GM12865 (cell line): ENCODE measurements around the gene NCMAP.
"Not testable (repeated sequence)": the region's sequence is repeated elsewhere in the genome, so short reads cannot be mapped to it uniquely, and the experiment has no call there.

Source experiments
- DNase-seq: peaks from one replicate; pipeline ENCODE4 v3.0.0; 2010; ENCODE audit warnings: low read depth
- H3K4me3 ChIP-seq: 2 replicates; pipeline ENCODE4 v1.5.1; 2011; ENCODE audit warnings: mild to moderate bottlenecking, low read depth, low read length, control low read depth
- CTCF ChIP-seq: IDR thresholded peaks from 2 replicates; pipeline ENCODE4 v1.5.1; 2011; ENCODE audit warnings: low read length, control low read depth, low read depth, inconsistent platforms; ENCODE audit not compliant: insufficient read depth; ENCODE audit errors: missing control alignments

Gene NCMAP

GRCh38 chr1:24555591-24556413 lies at the start of gene NCMAP:
TSS of gene NCMAP (plus strand) at chr1:24556087. CDS start at chr1:24595431, 39,344 bp downstream.
- DNase-seq, result no peak
- no peak for TF ChIP-seq CTCF
- H3K4me3 ChIP-seq, result no peak within 1 kb of the TSS

GRCh38 chr1:24506691-24507381 lies 49.1 kb upstream of the NCMAP start:
- no peak for DNase-seq
- no peak for TF ChIP-seq CTCF
- H3K4me3 ChIP-seq, result no peak overlapping the region

GRCh38 chr1:24507405-24507804 lies 48.5 kb upstream of the NCMAP start:
- H3K4me3 ChIP-seq, result no peak overlapping the region
- DNase-seq, result no peak
- no peak for TF ChIP-seq CTCF

GRCh38 chr1:24508911-24509310 lies 47.0 kb upstream of the NCMAP start:
- no peak for DNase-seq
- no peak for TF ChIP-seq CTCF

GRCh38 chr1:24513706-24514105 lies 42.2 kb upstream of the NCMAP start:
- no peak for TF ChIP-seq CTCF
- H3K4me3 ChIP-seq, result no peak overlapping the region
- no peak for DNase-seq

More at GRCh38 chr1:24508911-24509310, 47.0 kb upstream of the NCMAP start:
- H3K4me3 ChIP-seq, result no peak overlapping the region

- TF ChIP-seq CTCF, result no peak
- H3K4me3 ChIP-seq, result no peak overlapping the region
- no peak for DNase-seq
Measured at GRCh38 chr1:24514946-24515345, 40.9 kb upstream of the NCMAP start.

GRCh38 chr1:24515671-24516209 lies 40.1 kb upstream of the NCMAP start:
- H3K4me3 ChIP-seq, DNase-seq: not testable (repeated sequence)
